ENCODE measurements around the gene ANKRD23. TPM values are rescaled to one million over a fixed set of nuclear protein-coding genes. Genes with fewer than 3 reads are reported as not detected.

Gene ANKRD23
- polyA plus RNA-seq, 1 donor from 2014 or later: 12.1 TPM

DNA sequence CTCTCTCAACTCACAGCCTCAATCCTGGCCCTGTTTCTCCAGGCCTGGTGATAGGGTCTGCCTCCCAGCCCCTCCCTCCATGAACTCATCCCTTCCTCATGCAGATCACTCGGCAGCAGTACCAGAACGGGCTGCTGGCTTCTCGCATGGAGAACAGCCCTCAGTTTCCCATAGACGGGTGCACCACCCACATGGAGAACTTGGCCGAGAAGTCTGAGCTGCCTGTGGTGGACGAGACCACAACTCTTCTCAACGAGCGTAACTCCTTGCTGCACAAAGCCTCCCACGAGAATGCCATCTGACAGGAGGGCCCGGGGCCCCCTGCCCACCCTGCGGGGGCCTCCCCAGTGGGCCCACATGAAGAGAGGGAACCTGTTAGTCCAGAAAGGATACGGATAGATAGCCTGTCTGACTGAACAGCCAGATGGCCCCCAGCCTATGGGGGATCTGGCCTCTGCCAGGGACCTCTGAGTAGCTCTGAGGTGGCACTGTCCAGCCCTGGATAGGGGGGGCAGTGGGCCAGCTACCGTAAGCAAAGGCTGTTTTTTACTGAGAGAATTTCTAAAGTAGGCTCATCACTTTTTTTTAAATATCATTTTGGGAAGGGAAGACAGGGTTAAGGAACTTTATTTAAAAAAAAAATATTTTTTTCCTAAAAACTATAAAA lies 34.5 kb downstream of the ANKRD23 start:
- Histone ChIP-seq H4K20me1 (ENCODE audit: insufficient read depth) (no peaks in the 10 kb centered on the region), H3K36me3 (ENCODE audit: insufficient read depth, low read length) (no peaks in the 10 kb centered on the region), H3K9ac (ENCODE audit: low read length) (no peak overlapping the region), H2AFZ (ENCODE audit: low read depth, low read length) (no peak overlapping the region), H3K27me3 (ENCODE audit: insufficient read depth, low read depth, low read length) (no peaks in the 10 kb centered on the region), H3K4me3 (ENCODE audit: low read length) (no peak overlapping the region), H3K27ac (ENCODE audit: low read length) (no peak overlapping the region), H3K9me3 (ENCODE audit: low read length) (no peaks in the 10 kb centered on the region), H3K4me2 (ENCODE audit: low read length) (no peak overlapping the region), H3K79me2 (replicated peaks; ENCODE audit: insufficient read depth, low read length) (no peaks in the 10 kb centered on the region), H3K9me2 (ENCODE audit: insufficient read depth, low read length) (no peaks in the 10 kb centered on the region), H3F3A (ENCODE audit: insufficient read depth, low read length, poor library complexity, severe bottlenecking) (no peaks in the 10 kb centered on the region)
- TF ChIP-seq CTCF (IDR thresholded peaks at IDR 0.05; ENCODE audit: poor library complexity, severe bottlenecking) (no peak), EZH2 (IDR thresholded peaks at IDR 0.05; ENCODE audit: borderline replicate concordance, insufficient read depth, low read length, poor library complexity, severe bottlenecking) (no peak), RAD21 (conservative IDR thresholded peaks at IDR 0.05) (no peak), EP300 (conservative IDR thresholded peaks at IDR 0.05; ENCODE audit: poor library complexity, severe bottlenecking) (no peak), SMC3 (conservative IDR thresholded peaks at IDR 0.05; ENCODE audit: poor library complexity) (no peak), MXI1 (conservative IDR thresholded peaks at IDR 0.05; ENCODE audit: poor library complexity, severe bottlenecking) (no peak), POLR2AphosphoS5 (IDR thresholded peaks at IDR 0.05) (no peak)
- TF ChIP-seq, protein P1, sequence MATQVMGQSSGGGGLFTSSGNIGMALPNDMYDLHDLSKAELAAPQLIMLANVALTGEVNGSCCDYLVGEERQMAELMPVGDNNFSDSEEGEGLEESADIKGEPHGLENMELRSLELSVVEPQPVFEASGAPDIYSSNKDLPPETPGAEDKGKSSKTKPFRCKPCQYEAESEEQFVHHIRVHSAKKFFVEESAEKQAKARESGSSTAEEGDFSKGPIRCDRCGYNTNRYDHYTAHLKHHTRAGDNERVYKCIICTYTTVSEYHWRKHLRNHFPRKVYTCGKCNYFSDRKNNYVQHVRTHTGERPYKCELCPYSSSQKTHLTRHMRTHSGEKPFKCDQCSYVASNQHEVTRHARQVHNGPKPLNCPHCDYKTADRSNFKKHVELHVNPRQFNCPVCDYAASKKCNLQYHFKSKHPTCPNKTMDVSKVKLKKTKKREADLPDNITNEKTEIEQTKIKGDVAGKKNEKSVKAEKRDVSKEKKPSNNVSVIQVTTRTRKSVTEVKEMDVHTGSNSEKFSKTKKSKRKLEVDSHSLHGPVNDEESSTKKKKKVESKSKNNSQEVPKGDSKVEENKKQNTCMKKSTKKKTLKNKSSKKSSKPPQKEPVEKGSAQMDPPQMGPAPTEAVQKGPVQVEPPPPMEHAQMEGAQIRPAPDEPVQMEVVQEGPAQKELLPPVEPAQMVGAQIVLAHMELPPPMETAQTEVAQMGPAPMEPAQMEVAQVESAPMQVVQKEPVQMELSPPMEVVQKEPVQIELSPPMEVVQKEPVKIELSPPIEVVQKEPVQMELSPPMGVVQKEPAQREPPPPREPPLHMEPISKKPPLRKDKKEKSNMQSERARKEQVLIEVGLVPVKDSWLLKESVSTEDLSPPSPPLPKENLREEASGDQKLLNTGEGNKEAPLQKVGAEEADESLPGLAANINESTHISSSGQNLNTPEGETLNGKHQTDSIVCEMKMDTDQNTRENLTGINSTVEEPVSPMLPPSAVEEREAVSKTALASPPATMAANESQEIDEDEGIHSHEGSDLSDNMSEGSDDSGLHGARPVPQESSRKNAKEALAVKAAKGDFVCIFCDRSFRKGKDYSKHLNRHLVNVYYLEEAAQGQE (IDR thresholded peaks at IDR 0.05; ENCODE audit: borderline replicate concordance): no peak

DNA sequence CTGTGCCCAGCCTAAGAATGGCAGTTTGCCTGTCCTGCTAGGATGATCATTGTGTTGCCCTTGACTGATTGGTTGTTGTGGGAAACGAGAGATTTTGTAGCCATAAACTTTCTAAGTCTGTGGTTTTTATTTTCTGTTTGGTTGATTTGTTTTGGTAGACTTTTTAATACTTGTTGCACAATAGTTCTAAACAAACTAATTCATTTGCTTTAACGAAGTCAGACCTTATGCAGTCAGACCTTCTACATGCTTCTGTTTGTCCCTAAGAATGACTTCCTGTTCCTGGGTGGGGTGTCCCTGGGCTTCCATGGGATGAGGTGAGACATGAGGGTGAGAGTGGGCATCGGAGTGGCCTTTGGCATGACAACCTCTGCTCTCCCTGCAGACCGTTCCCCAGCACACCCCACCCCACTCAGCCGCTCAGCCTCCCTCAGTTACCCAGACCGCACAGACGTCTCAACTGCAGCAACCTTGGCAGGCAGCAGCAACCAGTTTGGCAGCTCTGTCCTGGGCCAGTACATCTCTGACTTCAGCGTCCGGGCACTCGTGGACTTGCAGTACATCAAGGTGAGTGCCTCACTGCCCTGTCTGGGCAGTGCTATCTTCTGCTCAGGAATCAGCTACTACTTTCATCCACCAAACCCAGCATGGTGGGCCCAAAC lies 35.5 kb downstream of the ANKRD23 start:
- no peak overlapping the region for H3K27ac ChIP-seq (ENCODE audit: low read length)
- no peak overlapping the region for H2AFZ ChIP-seq (ENCODE audit: low read depth, low read length)
- no peaks in the 10 kb centered on the region for H3K27me3 ChIP-seq (ENCODE audit: insufficient read depth, low read depth, low read length)
- no peaks in the 10 kb centered on the region for H4K20me1 ChIP-seq (ENCODE audit: insufficient read depth)
- no peaks in the 10 kb centered on the region for H3K9me2 ChIP-seq (ENCODE audit: insufficient read depth, low read length)
- TF ChIP-seq POLR2AphosphoS5 (IDR thresholded peaks at IDR 0.05) (no peak), RAD21 (conservative IDR thresholded peaks at IDR 0.05) (no peak), SMC3 (conservative IDR thresholded peaks at IDR 0.05; ENCODE audit: poor library complexity) (no peak), MXI1 (conservative IDR thresholded peaks at IDR 0.05; ENCODE audit: poor library complexity, severe bottlenecking) (no peak), EP300 (conservative IDR thresholded peaks at IDR 0.05; ENCODE audit: poor library complexity, severe bottlenecking) (no peak), CTCF (IDR thresholded peaks at IDR 0.05; ENCODE audit: poor library complexity, severe bottlenecking) (no peak), EZH2 (IDR thresholded peaks at IDR 0.05; ENCODE audit: borderline replicate concordance, insufficient read depth, low read length, poor library complexity, severe bottlenecking) (no peak)
- no peak overlapping the region for H3K4me2 ChIP-seq (ENCODE audit: low read length)
- no peaks in the 10 kb centered on the region for H3K36me3 ChIP-seq (ENCODE audit: insufficient read depth, low read length)
- no peak overlapping the region for H3K4me3 ChIP-seq (ENCODE audit: low read length)
- H3K79me2 ChIP-seq (replicated peaks; ENCODE audit: insufficient read depth, low read length): no peaks in the 10 kb centered on the region
- no peaks in the 10 kb centered on the region for H3F3A ChIP-seq (ENCODE audit: insufficient read depth, low read length, poor library complexity, severe bottlenecking)
- H3K9me3 ChIP-seq (ENCODE audit: low read length): no peaks in the 10 kb centered on the region
- H3K9ac ChIP-seq (ENCODE audit: low read length): no peak overlapping the region
